Measurements from ENCODE around the gene WNT11. TPM values are rescaled to one million over a fixed set of nuclear protein-coding genes. Genes with fewer than 3 reads are reported as not detected.

The WNT11 gene
- total and polyA plus RNA-seq, 2 of the 13 experiments (the other 11 are each of a cell fraction or from before 2014, with no cell fraction given): 0.34 to 0.66 TPM

GRCh38 chr11:76177250-76177686 is 29.0 kb downstream of the WNT11 start (continued):
- peak; percentile 22 for TF ChIP-seq XRCC5 (optimal IDR thresholded peaks at IDR 0.05; ENCODE audit: low read length)
- TF ChIP-seq WIZ (CRISPR knock-in tag; IDR thresholded peaks at IDR 0.05): 0 out of 2 replicates have a peak, but pooled peaks have one; percentile 47
- no peak for TF ChIP-seq TCF7L2 (IDR thresholded peaks at IDR 0.05; ENCODE audit: low read depth, low read length)
- 0 out of 2 replicates have a peak, but pooled peaks have one; percentile 24 for TF ChIP-seq CEBPG (CRISPR knock-in tag; IDR thresholded peaks at IDR 0.05)
- TF ChIP-seq ZBTB4 (CRISPR knock-in tag; IDR thresholded peaks at IDR 0.05; ENCODE audit: borderline replicate concordance): no peak
- peak; percentile 46; the same call in 1 of the 2 replicates for TF ChIP-seq YEATS4 (CRISPR knock-in tag; IDR thresholded peaks at IDR 0.05; ENCODE audit: borderline replicate concordance)
- no peak for TF ChIP-seq TBX3 (IDR thresholded peaks at IDR 0.05; ENCODE audit: borderline replicate concordance)
- no peak for TF ChIP-seq EHMT2 (IDR thresholded peaks at IDR 0.05; ENCODE audit: borderline replicate concordance, low read depth, low read length)
- TF ChIP-seq, protein P1, sequence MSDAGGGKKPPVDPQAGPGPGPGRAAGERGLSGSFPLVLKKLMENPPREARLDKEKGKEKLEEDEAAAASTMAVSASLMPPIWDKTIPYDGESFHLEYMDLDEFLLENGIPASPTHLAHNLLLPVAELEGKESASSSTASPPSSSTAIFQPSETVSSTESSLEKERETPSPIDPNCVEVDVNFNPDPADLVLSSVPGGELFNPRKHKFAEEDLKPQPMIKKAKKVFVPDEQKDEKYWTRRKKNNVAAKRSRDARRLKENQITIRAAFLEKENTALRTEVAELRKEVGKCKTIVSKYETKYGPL (CRISPR knock-in tag; IDR thresholded peaks at IDR 0.05): no peak
- 0 out of 2 replicates have a peak, but pooled peaks have one; percentile 17 for TF ChIP-seq GFI1 (CRISPR knock-in tag; IDR thresholded peaks at IDR 0.05; ENCODE audit: borderline replicate concordance)
- TF ChIP-seq ISL2 (CRISPR knock-in tag; IDR thresholded peaks at IDR 0.05): peak; percentile 55; the same call in 1 of the 2 replicates
- TF ChIP-seq KDM3A (CRISPR knock-in tag; IDR thresholded peaks at IDR 0.05; ENCODE audit: low read depth): 0 out of 2 replicates have a peak, but pooled peaks have one; percentile 19
- TF ChIP-seq ZNF747 (CRISPR knock-in tag; IDR thresholded peaks at IDR 0.05; ENCODE audit: borderline replicate concordance): no peak
- TF ChIP-seq HNF4A (CRISPR knock-in tag; IDR thresholded peaks at IDR 0.05): peak; percentile 88
- TF ChIP-seq MTA1 (CRISPR knock-in tag; IDR thresholded peaks at IDR 0.05; ENCODE audit: borderline replicate concordance): peak; percentile 91
- peak; percentile 41; the same call in 1 of the 2 replicates for TF ChIP-seq HOXA3 (CRISPR knock-in tag; IDR thresholded peaks at IDR 0.05)
- TF ChIP-seq, protein P2, sequence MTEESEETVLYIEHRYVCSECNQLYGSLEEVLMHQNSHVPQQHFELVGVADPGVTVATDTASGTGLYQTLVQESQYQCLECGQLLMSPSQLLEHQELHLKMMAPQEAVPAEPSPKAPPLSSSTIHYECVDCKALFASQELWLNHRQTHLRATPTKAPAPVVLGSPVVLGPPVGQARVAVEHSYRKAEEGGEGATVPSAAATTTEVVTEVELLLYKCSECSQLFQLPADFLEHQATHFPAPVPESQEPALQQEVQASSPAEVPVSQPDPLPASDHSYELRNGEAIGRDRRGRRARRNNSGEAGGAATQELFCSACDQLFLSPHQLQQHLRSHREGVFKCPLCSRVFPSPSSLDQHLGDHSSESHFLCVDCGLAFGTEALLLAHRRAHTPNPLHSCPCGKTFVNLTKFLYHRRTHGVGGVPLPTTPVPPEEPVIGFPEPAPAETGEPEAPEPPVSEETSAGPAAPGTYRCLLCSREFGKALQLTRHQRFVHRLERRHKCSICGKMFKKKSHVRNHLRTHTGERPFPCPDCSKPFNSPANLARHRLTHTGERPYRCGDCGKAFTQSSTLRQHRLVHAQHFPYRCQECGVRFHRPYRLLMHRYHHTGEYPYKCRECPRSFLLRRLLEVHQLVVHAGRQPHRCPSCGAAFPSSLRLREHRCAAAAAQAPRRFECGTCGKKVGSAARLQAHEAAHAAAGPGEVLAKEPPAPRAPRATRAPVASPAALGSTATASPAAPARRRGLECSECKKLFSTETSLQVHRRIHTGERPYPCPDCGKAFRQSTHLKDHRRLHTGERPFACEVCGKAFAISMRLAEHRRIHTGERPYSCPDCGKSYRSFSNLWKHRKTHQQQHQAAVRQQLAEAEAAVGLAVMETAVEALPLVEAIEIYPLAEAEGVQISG (CRISPR knock-in tag; IDR thresholded peaks at IDR 0.05): peak; percentile 45; the same call in 1 of the 2 replicates
- TF ChIP-seq IKZF4 (CRISPR knock-in tag; IDR thresholded peaks at IDR 0.05; ENCODE audit: borderline replicate concordance, low read depth, not compliant biosample characterization): peak; percentile 48
- no peak for TF ChIP-seq GZF1 (CRISPR knock-in tag; IDR thresholded peaks at IDR 0.05)
- TF ChIP-seq SNRNP70 (IDR thresholded peaks at IDR 0.05; ENCODE audit: low read depth, low read length): no peak
- peak; percentile 18; the same call in 1 of the 2 replicates for TF ChIP-seq FOXO1 (CRISPR knock-in tag; IDR thresholded peaks at IDR 0.05)
- no peak for TF ChIP-seq HES4 (CRISPR knock-in tag; IDR thresholded peaks at IDR 0.05; ENCODE audit: borderline replicate concordance)
- TF ChIP-seq KAT8 (CRISPR knock-in tag; IDR thresholded peaks at IDR 0.05): no peak
- TF ChIP-seq HNRNPL (IDR thresholded peaks at IDR 0.05; ENCODE audit: low read depth, low read length): 0 out of 2 replicates have a peak, but pooled peaks have one; percentile 21
